NK-92 (cell line): ENCODE data around the gene TRAPPC12.
"Not testable (repeated sequence)": the region's sequence is repeated elsewhere in the genome, so short reads cannot be mapped to it uniquely, and the experiment has no call there.

Experiments used
- DNase-seq: peaks from one replicate; lab custom pipeline; 2025; ENCODE audit not compliant: unreplicated experiment; lab: John Stamatoyannopoulos, UW

Gene TRAPPC12

GRCh38 chr2:3451926-3452671 lies 72.6 kb downstream of the TRAPPC12 start:
- DNase-seq: no peak

- DNase-seq: no peak
Measured at GRCh38 chr2:3453190-3453999, 73.9 kb downstream of the TRAPPC12 start.

- DNase-seq: not testable (repeated sequence)
Measured at GRCh38 chr2:3454005-3454404, 74.5 kb downstream of the TRAPPC12 start.

GRCh38 chr2:3454802-3455201 lies 75.3 kb downstream of the TRAPPC12 start:
- no peak for DNase-seq

GRCh38 chr2:3456125-3456524 lies 76.6 kb downstream of the TRAPPC12 start:
- DNase-seq: no peak

GRCh38 chr2:3457524-3458395 lies 78.3 kb downstream of the TRAPPC12 start:
- DNase-seq: no peak

- no peak for DNase-seq
Measured at GRCh38 chr2:3458396-3459184, 79.1 kb downstream of the TRAPPC12 start.

- no peak for DNase-seq
Measured at GRCh38 chr2:3459185-3460015, 79.9 kb downstream of the TRAPPC12 start.

- DNase-seq: no peak
Measured at GRCh38 chr2:3460156-3460555, 80.7 kb downstream of the TRAPPC12 start.

GRCh38 chr2:3460831-3461800 lies 81.6 kb downstream of the TRAPPC12 start:
- no peak for DNase-seq

GRCh38 chr2:3461801-3462492 lies 82.5 kb downstream of the TRAPPC12 start:
- no peak for DNase-seq

GRCh38 chr2:3462493-3463104 lies 83.1 kb downstream of the TRAPPC12 start:
- no peak for DNase-seq

- no peak for DNase-seq
Measured at GRCh38 chr2:3463186-3463835, 83.8 kb downstream of the TRAPPC12 start.

- no peak for DNase-seq
Measured at GRCh38 chr2:3463944-3464343, 84.5 kb downstream of the TRAPPC12 start.

GRCh38 chr2:3464401-3465005 lies 85.0 kb downstream of the TRAPPC12 start:
- no peak for DNase-seq

GRCh38 chr2:3465328-3465727 lies 85.8 kb downstream of the TRAPPC12 start:
- no peak for DNase-seq
